WTC11 (cell line): Measurements from ENCODE around the gene LLGL2.

Experiments used
- CTCF ChIP-seq: fragments of 200-600 bp; IDR thresholded peaks from 2 replicates; pipeline ENCODE4 v1.8.0; 2022; ENCODE audit warnings: antibody characterized with exemption
- EMX1 ChIP-seq: fragments of 250-450 bp; sonication (Bioruptor Pico); IDR thresholded peaks from 2 replicates; pipeline ENCODE4 v1.8.0; 2021; ENCODE audit warnings: mild to moderate bottlenecking
- JUN ChIP-seq: sonication (generic); formaldehyde crosslinking; IDR thresholded peaks from 2 replicates; pipeline ENCODE4 v1.8.0; 2023; ENCODE audit warnings: mild to moderate bottlenecking, missing genetic modification reagents
- NR1H2 ChIP-seq: sonication (generic); formaldehyde crosslinking; IDR thresholded peaks from 2 replicates; pipeline ENCODE4 v1.9.0; 2021; ENCODE audit warnings: mild to moderate bottlenecking, moderate library complexity, missing genetic modification reagents
- SMAD3 ChIP-seq: sonication (generic); formaldehyde crosslinking; IDR thresholded peaks from 2 replicates; pipeline ENCODE4 v1.8.0; 2022; ENCODE audit warnings: missing genetic modification reagents, mild to moderate bottlenecking, borderline replicate concordance
- TF ChIP-seq, protein P1 (sequence below): sonication (generic); formaldehyde crosslinking; IDR thresholded peaks from 2 replicates; pipeline ENCODE4 v1.8.1; 2022; ENCODE audit warnings: missing genetic modification reagents, borderline replicate concordance

GRCh38 chr17:75596320-75597087, 71.0 kb downstream of the LLGL2 start:
- TF ChIP-seq EMX1 (CRISPR knock-in tag) (no peak), JUN (CRISPR knock-in tag) (no peak), CTCF (no peak), NR1H2 (CRISPR knock-in tag) (no peak), SMAD3 (CRISPR knock-in tag) (no peak)
- TF ChIP-seq, protein P1, sequence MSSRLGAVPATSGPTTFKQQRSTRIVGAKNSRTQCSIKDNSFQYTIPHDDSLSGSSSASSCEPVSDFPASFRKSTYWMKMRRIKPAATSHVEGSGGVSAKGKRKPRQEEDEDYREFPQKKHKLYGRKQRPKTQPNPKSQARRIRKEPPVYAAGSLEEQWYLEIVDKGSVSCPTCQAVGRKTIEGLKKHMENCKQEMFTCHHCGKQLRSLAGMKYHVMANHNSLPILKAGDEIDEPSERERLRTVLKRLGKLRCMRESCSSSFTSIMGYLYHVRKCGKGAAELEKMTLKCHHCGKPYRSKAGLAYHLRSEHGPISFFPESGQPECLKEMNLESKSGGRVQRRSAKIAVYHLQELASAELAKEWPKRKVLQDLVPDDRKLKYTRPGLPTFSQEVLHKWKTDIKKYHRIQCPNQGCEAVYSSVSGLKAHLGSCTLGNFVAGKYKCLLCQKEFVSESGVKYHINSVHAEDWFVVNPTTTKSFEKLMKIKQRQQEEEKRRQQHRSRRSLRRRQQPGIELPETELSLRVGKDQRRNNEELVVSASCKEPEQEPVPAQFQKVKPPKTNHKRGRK (CRISPR knock-in tag), result no peak
